ENCODE data around the gene TUSC2. TPM values are rescaled to one million over a fixed set of nuclear protein-coding genes. Genes with fewer than 3 reads are reported as not detected.
A peak's percentile ranks its signal among the peaks of the same experiment; 100 is the strongest.
"Not testable (repeated sequence)": the region's sequence is repeated elsewhere in the genome, so short reads cannot be mapped to it uniquely, and the experiment has no call there.

Gene TUSC2
- total RNA-seq, 1 experiment from 2014 or later = 26.8 TPM

DNA sequence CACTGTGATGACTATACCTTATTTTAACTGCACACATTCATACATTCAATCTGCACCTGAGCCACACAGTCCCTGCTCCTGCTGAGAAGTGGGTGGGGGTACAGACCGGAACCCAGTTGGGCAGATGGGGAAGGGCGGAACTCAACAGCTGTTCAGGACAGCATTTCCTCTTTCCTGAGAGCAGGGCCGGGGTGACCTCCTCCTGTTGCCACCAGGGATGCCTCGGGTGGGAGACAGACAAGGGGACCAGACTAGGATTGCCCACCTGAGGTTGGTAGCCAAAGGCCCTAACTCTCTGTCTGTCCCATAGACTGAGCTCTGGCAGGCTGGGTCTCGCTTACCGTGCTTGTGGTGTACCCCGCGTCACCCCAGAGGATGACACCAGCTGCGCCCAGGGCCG lies 9.4 kb downstream of the TUSC2 start:
- no peak for DNase-seq (ENCODE audit: low read depth)

DNA sequence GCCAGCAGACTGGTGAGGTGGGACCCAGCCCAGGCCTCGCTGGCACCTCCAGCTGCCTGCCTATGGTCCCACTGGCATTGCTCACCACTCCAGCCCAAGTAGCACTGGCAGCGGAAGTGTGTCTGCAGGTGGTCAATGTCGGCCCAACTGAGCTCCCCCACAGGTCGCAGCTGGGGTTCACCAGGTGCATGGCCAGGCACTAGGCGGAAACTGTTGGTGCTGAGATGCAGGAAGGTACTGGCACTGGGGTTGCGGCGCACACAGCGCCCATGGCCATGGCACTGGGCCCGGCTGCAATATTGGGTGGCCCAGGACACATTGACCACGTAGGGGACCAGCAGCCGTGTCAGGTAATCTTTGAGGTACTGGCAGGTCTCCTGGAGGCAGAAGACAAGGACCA lies 9.9 kb downstream of the TUSC2 start:
- no peak for DNase-seq (ENCODE audit: low read depth)

DNA sequence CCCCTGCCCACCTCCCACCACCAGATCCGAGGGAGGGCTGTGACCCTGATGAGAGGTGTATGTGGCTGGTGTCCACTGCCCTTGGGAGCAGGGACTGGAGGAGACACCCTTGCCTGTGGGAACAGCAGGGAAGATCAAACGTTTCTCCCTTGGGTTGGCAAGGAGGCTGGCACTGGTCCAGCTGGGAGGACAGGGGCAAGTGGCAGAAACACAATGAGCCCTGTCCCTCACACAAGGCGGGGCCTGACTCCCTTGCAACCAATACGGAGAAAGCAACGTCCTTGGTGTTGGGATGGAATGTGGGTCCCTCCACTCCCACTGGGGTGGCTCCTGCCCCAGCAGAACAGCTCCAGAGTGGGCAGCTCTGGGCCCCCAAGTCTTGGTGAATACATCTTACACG lies 10.7 kb downstream of the TUSC2 start:
- DNase-seq (ENCODE audit: low read depth) = no peak

DNA sequence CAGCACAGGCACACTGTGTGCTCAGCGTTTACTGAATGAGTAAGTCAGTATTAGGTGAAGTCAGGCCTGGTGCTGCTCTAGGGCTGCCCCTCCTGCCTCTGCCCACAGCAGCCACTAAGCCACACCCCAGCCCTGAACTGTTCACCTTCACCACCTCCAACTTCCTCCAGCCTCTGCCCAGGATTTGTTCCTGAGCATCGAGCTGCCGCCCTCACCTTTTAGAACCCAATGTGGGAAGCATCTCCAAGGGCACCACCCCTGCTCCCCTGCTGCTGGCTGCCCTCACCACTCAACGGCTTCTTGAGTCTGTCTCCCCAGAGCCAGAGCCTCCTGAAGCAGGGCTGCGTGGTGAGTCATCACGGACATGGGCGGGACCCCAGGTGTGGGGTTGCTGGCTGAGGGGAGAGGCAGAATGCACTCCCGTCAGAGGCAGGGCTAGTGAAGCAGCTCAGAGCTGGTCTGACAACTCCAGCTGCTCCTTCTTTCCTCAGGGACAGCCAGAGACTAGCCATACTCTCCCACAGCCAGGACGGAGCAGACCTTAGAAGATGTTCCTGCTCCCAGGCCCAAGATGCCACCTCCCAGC lies 11.3 kb downstream of the TUSC2 start:
- DNase-seq (ENCODE audit: low read depth) = peak; percentile 54

DNA sequence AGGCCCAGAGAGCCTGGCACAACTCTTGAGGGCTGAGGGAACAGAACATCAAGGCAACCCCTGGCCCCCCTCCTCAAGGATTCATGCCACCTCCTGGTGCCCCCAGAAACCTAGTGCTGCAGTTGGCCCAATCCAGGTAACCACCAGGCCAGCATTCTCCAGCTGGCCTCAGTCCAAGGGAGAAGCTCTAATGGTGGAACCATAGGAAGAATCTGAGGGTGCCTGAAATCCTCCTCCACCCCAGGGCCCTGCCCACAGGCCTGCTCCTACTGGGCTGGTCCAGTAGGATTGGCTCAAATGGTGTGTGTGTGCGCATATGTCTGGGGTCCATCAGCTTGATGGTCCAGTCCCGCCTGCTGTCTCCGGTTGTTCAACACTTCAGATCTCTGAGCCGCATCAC lies 13.2 kb downstream of the TUSC2 start:
- DNase-seq (ENCODE audit: low read depth) = no peak

DNA sequence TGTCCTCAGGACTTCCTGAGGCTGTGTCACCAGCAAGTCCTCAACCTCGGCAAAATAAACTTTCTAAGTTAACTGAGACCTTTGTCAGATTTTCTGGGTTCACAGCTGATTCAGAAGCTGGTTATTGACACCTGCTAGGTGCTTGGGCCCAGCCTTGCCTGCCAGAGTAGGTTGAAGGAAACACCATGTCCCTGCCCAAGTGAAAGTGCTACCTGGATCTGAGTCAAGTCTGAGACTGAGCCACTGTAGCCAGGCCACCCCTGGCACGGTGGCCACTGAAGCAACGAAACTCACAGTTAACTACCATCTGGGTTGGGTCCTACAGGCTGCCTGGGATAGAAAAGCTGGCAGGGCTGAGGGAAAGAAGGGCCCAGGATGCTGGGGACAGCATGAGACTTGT lies 13.7 kb downstream of the TUSC2 start:
- no peak for DNase-seq (ENCODE audit: low read depth)

DNA sequence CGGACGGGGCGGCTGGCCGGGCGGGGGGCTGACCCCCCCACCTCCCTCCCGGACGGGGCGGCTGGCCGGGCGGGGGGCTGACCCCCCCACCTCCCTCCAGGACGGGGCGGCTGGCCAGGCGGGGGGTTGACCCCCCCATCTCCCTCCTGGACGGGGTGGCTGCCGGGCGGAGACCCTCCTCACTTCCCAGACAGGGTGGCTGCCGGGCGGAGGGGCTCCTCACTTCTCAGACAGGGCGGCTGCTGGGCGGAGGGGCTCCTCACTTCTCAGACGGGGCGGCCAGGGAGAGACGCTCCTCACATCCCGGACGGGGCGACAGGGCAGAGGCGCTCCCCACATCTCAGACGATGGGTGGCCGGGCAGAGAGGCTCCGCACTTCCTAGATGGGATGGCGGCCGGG lies 16.0 kb downstream of the TUSC2 start:
- DNase-seq (ENCODE audit: low read depth) = not testable (repeated sequence)

DNA sequence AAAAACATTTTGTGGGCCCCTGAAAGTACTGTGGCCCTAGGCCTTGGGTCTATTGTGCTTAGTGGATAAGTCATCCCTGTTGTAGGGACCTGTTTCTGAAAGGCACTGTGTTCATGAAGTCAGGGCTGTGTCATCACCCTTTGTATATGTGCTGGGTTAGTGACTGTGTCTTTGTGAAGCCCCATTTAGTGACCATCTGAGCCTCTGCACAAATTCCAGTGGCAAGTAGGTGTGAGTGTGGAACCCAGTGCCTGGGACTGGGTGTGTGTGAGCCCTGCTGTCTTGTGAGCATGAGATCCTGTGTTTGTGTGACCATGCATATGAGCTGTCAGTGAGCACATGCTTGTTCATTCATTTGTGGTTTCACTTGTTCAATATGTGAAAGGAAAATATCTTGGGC lies 23.4 kb downstream of the TUSC2 start:
- DNase-seq (ENCODE audit: low read depth) = no peak

DNA sequence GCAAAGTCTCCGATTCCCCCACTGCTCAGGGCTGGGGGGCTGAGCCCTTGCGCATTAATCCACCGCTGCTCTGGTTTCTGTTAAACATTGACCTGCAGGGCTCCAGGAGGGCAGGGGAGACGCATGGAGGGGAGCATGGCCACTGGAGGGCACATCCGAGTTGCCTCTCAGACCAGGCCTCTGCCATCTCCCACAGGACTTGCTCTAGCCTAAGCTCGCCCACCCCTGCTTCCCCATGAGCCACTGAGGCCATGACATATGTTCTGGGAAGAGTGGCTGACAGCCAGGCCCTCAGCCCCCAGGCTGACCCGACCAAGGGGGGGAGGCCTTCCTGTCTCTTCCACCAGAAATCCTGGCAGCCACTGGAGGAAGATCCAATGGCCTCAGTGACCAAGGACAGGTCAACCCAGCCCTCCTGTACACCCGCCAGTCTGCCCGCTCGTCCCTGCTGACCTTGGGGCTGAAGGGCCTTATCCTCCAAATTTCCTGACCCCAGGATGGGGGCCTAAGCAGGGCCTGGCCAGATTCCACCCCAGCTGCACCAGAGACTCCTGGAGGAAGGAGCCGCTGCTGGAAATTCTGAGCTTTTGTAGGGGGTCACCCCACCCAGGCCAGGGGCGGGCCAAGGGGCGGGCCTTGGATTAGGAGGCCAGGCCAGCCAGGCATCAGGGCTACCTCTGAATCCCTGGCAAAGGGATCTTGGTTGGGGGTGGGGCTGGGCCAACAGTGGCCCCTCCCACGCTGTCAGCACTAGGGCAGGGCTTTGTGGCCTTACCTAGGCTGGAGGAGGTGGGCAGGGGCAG lies 24.8 kb downstream of the TUSC2 start, which contains the start of gene HYAL1:
Gene HYAL1, minus strand, starts transcription at position 562 of the 803 bp plus-strand sequence. CDS start 618 bp downstream, outside the sequence.
- no peak for DNase-seq (ENCODE audit: low read depth)

DNA sequence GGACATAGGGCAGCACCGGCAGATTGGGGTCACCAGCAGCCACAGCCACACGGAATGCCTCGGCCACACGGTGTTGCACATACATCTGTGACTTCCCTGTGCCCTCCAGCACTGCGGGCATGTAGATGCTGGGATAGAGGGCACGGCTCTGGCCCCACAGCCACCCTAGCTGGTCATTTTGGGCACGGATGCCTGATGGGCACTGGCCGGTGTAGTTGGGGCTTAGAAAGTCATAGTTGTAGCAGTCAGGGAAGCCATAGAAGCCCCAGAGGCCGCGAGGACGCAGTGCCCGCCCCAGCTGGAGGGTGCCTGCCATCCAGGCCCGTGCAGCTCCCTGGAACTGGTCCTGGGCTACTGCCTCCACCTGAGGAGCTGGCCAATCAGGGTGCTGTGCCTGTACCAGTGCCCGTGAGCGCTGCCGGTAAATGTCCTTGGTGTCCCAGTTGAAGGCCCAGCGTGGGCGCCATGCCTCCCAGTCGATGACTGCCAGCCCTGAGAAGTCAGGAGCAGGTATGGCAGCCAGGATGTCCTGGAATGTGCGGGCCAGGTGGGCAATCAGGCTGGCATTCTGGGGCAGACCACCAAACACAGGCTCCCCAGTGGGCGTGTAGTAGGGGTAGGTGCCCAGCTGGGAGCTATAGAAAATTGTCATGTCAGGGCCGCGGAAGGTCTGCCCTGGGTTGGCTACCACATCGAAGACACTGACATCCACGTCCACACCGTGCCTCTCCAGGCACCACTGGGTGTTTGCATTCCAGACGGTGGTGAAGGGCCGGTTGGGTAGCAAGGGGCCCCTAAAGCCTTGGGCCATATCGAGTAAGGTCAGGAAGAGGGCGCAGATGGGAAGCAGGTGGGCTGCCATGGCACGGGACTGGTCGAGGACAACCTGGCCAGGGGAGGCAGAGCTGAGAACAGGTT lies 25.7 kb downstream of the TUSC2 start:
- no peak for DNase-seq (ENCODE audit: low read depth)

DNA sequence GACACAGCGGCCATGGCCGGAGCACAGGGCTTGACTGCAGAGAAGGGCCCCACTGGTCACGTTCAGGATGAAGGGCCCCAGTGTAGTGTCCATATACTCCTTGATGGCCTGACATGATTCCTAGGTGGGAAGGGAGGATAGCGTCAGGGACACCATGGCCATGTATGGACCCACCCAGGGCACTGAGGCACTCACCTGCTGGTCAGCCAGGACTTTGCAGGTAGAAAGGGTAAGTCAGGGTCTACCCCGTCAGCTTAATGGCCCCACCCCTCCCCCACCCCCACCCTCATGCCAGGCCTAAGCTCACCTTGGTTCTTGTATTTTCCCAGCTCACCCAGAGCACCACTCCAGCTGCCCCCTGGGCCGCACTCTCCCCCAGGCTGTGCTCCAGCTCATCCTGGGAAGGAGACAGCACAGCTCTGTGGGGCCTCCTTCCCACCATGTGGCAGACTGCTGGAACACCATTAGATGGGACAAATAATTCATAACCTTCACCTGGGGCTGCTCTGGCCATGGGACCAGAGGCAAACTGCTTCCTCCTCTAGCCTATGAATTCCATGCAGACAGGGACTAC lies 27.3 kb downstream of the TUSC2 start:
- DNase-seq (ENCODE audit: low read depth) = no peak

DNA sequence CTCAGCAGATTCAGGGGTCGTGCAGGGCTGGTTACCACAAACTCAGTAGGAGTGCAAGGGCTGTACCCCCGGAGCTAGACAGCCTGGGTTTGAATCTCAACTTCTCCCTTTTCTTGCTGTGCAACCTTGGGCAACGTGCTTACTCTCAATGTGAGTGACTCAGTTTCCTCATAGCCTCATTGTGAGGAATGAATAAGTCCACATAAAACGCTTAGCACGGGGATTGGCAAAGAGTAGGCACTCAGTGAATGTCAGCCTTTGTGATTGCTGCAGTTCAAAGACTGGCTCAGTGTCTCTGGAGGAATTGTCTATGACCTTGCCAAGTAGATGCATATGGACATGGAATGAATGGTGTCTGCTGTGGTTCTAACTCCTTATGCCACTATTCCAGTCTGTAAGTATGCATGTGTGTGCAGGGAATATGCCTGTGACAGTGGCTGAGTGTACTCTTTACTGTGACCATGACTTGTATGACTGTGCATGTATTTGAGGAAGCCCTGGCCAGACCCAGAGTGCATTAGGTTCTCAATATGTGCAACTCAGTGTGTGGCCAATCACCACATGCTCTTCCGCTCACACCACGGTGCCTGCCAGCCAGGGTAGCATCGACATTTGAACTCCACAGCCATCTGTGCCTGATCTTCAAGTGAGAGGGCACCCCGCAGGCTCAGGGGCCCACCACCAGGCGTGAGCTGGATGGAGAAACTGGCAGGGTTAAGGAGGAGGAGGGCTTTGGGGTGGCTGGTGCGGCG lies 27.9 kb downstream of the TUSC2 start:
- peak; percentile 40 for DNase-seq (ENCODE audit: low read depth)

DNA sequence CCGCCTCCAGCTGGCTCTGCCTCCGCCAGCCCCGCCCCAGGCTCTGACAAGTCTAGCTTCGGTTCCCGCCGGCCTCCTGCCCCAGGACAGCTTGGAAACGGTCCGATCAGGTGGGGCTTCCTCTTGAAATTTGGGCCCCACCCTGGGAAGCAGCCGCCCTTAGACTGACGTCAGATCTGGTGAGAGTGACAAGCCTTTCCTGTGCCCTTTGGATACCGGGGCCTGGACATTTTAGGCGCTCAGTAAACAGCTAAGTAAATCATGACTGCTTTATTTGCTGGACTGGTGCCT lies 28.4 kb downstream of the TUSC2 start:
- DNase-seq (ENCODE audit: low read depth) = no peak

DNA sequence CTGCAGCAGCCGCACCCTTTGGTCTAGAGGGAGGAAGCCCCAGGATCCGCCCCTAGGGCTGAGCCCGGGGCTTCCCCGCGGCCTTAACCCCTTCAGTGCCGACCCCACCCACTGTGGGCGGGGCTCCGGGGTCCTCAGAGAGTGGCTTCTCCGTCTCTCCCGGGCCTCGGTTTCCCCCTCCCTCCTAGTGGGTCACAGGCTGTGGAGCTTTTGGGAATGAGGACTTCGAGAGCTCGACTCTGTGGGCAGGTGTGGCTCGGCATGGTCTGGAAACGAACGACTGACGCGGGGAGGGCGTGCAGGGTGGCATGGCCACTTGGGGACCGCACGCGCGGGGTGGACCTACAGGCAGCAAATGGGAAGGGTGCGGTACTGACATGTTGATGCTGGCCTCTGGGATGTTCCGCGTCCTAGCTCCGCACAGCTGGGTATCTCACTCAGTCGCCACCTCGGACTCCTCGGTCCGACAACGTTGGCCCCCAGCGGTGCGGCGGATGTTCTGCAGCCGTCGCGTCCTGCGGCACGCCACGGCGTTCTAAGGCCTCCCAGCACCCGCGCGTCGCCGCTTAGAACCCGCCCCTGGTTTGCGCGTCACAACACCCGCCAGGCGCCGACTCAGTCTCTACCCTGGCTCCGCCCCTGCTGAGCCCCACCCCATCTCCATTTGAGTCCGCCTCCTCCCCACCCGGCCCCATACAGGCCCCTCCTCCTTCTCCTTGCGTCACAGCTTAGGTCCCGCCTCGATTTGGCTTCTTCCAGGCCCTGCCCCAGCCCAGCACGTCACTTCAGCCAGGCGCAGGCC lies 29.0 kb downstream of the TUSC2 start, which contains the start of the genes HYAL3 and NAA80:
Gene HYAL3, minus strand, starts transcription at position 570 of the 802 bp plus-strand sequence. CDS start 3,803 bp downstream, outside the sequence.
Gene NAA80, minus strand, starts transcription at position 570 of the 802 bp plus-strand sequence. CDS start 1,942 bp downstream, outside the sequence.
- peak; percentile 99 for DNase-seq (ENCODE audit: low read depth)

DNA sequence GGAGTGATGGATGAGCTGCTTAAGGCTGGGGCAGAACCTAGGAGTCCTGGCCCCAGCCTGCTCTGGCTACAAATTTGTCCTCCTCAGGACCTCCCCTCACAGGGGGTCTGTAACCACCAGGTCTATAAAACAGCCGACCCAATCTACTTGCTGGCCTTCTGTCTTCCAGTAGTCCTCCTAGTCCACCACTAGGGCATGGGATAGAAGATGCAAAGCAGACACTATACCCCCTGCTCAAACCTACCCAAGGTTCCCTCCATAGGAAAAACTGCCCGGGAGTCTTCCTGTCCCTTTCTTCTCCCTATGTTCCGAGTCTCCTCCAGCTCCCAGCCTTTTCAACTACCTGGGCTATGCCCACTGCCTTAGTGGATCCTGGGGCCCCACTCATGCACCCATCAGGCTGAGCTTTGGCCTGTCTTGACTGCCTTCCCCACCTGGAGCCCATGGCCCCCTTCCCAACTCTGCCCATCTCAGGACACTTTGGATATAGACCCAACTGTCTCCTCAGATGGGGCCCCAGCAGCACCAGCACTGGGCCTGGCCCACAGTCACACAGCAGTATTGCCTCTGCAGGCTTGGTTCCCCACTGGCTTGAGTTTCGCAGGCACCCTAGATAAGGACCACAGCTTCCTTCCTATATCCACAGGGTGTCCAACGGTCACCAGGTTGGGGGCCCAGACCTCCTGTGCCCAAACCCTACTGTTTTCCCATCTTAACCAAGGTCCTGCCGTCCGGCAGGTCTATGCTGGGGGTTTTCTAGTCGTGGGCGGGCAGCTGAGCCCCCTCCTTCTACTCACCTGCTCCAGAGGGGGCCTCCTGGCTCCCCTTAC lies 29.9 kb downstream of the TUSC2 start:
- DNase-seq (ENCODE audit: low read depth) = no peak

DNA sequence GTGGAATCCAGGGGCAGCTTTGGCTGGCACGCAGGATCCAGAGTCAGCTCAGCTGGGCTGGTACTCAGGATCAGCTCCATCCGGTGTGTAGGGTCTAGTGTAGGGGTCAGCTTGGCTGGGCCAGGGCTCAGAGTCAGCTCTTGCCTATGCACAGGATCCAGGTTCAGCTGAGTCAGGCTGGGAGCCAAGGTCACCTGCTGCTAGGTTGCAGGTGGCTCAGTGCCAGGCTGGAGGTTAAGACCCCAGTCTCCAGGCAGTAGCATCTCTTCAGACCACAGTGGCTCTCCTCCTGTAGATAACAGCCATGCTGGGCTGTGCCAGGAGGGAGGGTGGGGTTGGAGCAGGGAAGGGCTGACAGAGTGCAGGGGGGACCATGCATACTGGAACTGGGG lies 30.6 kb downstream of the TUSC2 start:
- DNase-seq (ENCODE audit: low read depth) = no peak

DNA sequence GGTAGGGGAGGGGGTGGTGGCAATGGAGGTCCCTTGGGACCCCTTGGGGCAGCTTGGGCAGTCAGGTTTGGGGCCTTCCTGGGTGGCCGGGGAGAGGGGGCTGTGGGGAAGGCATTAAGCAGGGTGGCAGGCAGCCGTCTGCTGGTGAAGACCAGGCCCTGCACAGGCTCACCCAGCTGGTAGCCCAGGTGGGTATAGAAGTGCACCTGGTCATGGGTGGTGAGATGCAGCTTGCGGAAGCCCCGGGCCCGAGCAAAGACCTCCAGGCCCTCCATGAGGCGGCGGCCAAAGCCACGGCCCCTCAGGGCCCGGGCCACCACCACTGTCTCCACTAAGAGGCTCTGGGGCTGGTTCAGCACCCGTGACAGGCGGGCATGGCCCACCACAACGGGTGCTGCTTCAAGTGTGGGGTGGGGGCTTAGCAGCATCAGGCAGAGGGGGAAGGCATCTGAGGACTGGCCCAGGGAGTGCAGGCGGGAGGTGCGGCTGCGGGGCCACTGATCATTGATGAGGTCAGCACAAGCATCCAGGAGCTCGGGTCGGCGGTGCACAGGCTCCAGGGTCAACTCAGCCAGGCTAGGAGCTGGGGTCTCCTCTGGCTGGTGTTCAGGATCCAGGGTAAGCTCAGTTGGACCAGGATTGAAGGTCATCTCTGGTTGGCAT lies 31.2 kb downstream of the TUSC2 start:
- no peak for DNase-seq (ENCODE audit: low read depth)

DNA sequence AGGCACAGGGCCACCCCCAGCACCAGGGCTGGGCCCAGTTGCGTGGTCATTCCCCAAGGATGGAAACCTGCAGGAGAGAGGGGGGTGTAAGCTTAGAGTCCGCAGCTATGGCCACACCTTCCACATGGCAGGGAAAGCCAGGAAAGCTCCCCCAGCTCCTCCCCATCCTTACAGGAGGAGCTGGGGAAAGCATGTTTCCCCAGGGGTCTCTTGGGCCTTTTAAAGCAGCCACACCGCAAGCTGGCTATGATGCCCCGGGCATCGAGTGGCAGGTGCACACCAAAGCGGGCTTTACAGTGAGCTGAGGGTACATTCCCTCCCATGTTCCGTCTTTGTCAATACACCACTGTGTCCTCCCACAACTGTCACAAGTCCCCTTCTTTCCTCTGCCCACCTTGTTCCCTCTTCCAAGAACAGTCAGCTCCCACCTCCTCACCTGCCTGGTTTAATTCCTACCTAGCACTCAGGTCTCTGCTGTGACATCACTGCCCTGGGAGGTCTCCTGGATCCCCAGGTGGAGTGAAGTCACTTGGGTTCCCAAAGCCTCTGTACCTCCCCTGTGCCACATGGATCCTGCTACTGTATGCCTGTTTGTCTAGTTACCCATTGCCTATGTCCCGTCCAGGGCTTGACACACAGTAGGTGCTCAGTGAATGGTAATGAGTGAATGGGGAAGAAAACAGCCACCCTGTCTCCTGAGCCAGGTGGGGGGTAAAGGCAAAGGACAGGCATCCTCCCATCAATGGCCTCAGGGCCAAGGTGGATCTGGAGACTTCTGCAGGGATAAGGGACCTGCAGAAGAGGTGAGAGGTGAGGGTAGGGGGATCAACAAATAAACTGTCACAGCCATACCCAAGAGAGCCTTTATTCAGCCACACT lies 32.2 kb downstream of the TUSC2 start:
- DNase-seq (ENCODE audit: low read depth) = no peak
